PFSK-1 (cell line): ENCODE results near the gene PPP1R18.

Experiments used
- FOXP2 ChIP-seq: optimal IDR thresholded peaks from 2 replicates; pipeline ENCODE3; 2011; ENCODE audit warnings: borderline replicate concordance, control low read depth, inconsistent platforms; ENCODE audit not compliant: insufficient read depth; ENCODE audit errors: extremely low read length, extremely low read depth
- POLR2AphosphoS5 ChIP-seq: IDR thresholded peaks from 2 replicates; pipeline ENCODE4 v1.6.1; 2012; ENCODE audit warnings: low read depth, mild to moderate bottlenecking, control low read depth, low read length, moderate library complexity
- SIN3A ChIP-seq: IDR thresholded peaks from 2 replicates; pipeline ENCODE4 v1.6.1; 2012; ENCODE audit warnings: mild to moderate bottlenecking, low read length, moderate library complexity, borderline replicate concordance; ENCODE audit not compliant: insufficient read depth
- TAF1 ChIP-seq: IDR thresholded peaks from 2 replicates; pipeline ENCODE4 v1.6.1; 2012; ENCODE audit warnings: low read length, control low read depth, borderline replicate concordance; ENCODE audit not compliant: insufficient read depth
- TF ChIP-seq, protein P1 (sequence below), 2 experiments: IDR thresholded peaks; 2 replicates each; pipeline versions ENCODE4 v1.6.1 to v1.8.0; 2011 to 2012; ENCODE audit warnings: low read depth in 2 of 2, low read length in 2 of 2, control low read depth in 1 of 2, inconsistent platforms in 1 of 2, mild to moderate bottlenecking in 1 of 2, moderate library complexity in 1 of 2; ENCODE audit not compliant: insufficient read depth in 1 of 2

PPP1R18 gene

DNA sequence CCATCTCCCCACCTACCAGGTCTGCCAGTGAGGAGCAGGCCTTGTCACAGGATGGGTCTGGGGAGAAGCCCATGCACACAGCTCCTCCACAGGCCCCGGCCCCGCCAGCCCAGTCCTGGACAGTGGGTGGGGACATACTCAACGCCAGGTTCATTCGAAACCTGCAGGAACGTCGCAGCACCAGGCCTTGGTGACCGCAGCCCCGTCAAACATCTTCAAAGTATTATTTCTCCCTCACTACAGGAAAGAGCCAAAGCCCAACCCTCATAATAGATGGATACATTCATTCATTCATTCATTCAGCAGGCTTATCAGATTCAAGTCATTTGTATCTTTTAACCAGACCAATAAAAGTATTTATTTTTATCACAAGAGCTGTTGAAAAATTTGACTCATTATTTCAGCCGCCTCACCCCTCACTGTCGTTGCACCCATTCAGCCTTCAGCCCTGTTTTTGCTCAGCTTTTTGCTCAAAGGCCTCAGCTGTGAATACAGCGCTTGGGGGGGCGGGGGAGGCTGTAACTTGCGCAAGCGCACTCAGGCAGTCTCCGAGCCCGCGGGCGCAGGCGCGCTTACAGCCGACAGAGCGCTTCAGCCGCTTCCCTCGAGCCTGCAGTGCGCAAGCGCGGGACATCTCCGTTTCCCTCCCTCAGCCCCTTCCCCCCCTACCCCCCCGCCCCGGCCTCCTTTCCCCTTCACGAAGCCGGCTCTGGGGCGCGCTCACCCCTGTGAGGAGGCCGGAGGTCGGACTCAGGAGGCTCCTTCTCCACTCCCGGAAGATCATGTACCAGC, 39.8 kb downstream of the PPP1R18 start, which contains the start of gene C6orf136:
Gene C6orf136 (plus strand): TSS at position 684 of the 792 bp plus-strand sequence. CDS start 99 bp downstream, at position 783.
- TF ChIP-seq TAF1: no peak
- no peak for TF ChIP-seq FOXP2
- TF ChIP-seq SIN3A: peak; percentile 89; the same call in 1 of the 2 replicates
- no peak; the same call in 1 of the 2 replicates for TF ChIP-seq POLR2AphosphoS5
- TF ChIP-seq, protein P1, sequence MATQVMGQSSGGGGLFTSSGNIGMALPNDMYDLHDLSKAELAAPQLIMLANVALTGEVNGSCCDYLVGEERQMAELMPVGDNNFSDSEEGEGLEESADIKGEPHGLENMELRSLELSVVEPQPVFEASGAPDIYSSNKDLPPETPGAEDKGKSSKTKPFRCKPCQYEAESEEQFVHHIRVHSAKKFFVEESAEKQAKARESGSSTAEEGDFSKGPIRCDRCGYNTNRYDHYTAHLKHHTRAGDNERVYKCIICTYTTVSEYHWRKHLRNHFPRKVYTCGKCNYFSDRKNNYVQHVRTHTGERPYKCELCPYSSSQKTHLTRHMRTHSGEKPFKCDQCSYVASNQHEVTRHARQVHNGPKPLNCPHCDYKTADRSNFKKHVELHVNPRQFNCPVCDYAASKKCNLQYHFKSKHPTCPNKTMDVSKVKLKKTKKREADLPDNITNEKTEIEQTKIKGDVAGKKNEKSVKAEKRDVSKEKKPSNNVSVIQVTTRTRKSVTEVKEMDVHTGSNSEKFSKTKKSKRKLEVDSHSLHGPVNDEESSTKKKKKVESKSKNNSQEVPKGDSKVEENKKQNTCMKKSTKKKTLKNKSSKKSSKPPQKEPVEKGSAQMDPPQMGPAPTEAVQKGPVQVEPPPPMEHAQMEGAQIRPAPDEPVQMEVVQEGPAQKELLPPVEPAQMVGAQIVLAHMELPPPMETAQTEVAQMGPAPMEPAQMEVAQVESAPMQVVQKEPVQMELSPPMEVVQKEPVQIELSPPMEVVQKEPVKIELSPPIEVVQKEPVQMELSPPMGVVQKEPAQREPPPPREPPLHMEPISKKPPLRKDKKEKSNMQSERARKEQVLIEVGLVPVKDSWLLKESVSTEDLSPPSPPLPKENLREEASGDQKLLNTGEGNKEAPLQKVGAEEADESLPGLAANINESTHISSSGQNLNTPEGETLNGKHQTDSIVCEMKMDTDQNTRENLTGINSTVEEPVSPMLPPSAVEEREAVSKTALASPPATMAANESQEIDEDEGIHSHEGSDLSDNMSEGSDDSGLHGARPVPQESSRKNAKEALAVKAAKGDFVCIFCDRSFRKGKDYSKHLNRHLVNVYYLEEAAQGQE (IDR thresholded peaks at IDR 0.05; ENCODE audit: insufficient read depth in 1 of 2, low read depth in 2 of 2, low read length in 2 of 2): no peak

DNA sequence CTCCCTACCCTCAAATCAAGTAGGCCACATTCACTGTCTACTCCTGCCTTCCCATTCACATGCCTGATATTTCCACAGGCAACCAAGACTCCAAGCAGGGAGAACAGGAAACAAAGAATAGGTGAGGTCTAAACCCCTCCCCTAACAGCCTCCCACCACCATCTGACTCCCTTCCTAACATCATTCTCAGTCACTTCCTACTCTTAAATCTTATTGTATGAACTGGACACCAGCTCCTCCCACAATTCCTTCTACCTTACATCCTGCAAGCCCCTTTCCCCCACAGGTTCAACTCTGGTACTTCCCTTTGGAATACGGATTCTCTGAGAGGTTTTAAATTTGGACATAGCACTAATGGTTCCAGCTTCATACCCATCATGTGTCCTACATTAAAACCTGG, 40.5 kb downstream of the PPP1R18 start:
- TF ChIP-seq TAF1 (no peak), FOXP2 (no peak), SIN3A (no peak), POLR2AphosphoS5 (no peak)
- TF ChIP-seq, protein P1 (IDR thresholded peaks at IDR 0.05; ENCODE audit: insufficient read depth in 1 of 2, low read depth in 2 of 2, low read length in 2 of 2): no peak

- no peak for TF ChIP-seq POLR2AphosphoS5
- TF ChIP-seq SIN3A: no peak
- TF ChIP-seq TAF1: no peak
- TF ChIP-seq, protein P1 (IDR thresholded peaks at IDR 0.05; ENCODE audit: insufficient read depth in 1 of 2, low read depth in 2 of 2, low read length in 2 of 2): no peak
- no peak for TF ChIP-seq FOXP2
Observed at GRCh38 chr6:30644769-30645168, 41.7 kb downstream of the PPP1R18 start.

GRCh38 chr6:30643656-30644055, 42.8 kb downstream of the PPP1R18 start:
- TF ChIP-seq TAF1 (no peak), POLR2AphosphoS5 (no peak), FOXP2 (no peak), SIN3A (no peak)
- TF ChIP-seq, protein P1 (IDR thresholded peaks at IDR 0.05; ENCODE audit: insufficient read depth in 1 of 2, low read depth in 2 of 2, low read length in 2 of 2): no peak

DNA sequence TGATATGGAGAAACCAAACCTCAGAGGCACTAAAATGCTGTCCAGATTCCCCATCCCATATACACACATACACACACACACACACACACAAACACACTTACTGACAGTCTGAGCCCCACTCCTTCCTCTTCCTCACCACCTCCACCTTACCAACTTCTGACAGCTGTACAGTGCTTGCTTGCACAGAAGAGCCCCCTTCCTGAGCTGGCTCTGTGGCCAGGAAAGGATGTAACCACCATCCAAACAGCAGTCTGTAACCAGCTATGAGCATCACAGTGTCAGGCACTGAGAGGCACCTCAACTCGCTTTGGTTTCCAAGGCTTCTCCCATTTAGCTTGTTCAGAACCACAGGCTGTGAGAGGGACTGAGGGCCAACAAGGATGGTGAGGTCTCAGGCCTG, 45.4 kb downstream of the PPP1R18 start:
- TF ChIP-seq TAF1: no peak
- TF ChIP-seq POLR2AphosphoS5: no peak
